GM19324 (cell line): ENCODE results near the gene CIROP.

Experiments used
- ATAC-seq: cut with Tn5 transposase; IDR thresholded peaks from one replicate; pipeline ENCODE4 v1.9.1; 2021; ENCODE audit warnings: mild to moderate bottlenecking, moderate library complexity; ENCODE audit not compliant: unreplicated experiment, low FRiP score

CIROP gene

GRCh38 chr14:23054000-23054811, 50.6 kb downstream of the CIROP start:
- no peak for ATAC-seq

- ATAC-seq = no peak
Observed at GRCh38 chr14:23053426-23053825, 51.4 kb downstream of the CIROP start.

GRCh38 chr14:23052671-23053070, 52.1 kb downstream of the CIROP start:
- no peak for ATAC-seq

- no peak for ATAC-seq
Observed at GRCh38 chr14:23052182-23052623, 52.6 kb downstream of the CIROP start.

GRCh38 chr14:23051141-23052057, 53.4 kb downstream of the CIROP start:
- no peak for ATAC-seq
